HepG2 (cell line): ENCODE data around the gene DUSP5. TPM values are rescaled to one million over a fixed set of nuclear protein-coding genes. Genes with fewer than 3 reads are reported as not detected.

Source experiments
- ATAC-seq: fragments of 200-7000 bp; cut with Tn5 transposase; 3 replicates; pipeline ENCODE4 v1.9.1; 2020; ENCODE audit warnings: mild to moderate bottlenecking, moderate library complexity
- BruUV-seq: library from RNA; stranded (reverse); fragments of 400-500 nt; replicated peaks from 2 replicates; lab custom pipeline; 2021; lab: Mats Ljungman, UMichigan
- CTCF ChIA-PET: fragments of 300-600 bp; formaldehyde crosslinking; extraction: SDS; loops from one replicate; lab custom pipeline; 2021; ENCODE audit warnings: low total read pairs, inconsistent platforms, low intra/inter-chr PET ratio; lab: Yijun Ruan, JAX
- POLR2A ChIA-PET: fragments of 350-600 bp; sonication (Branson Sonifier 250); formaldehyde crosslinking; loops from one replicate; lab custom pipeline; 2020; ENCODE audit warnings: antibody characterized with exemption, inconsistent platforms; lab: Yijun Ruan, JAX
- DNase-seq: peaks from one replicate; pipeline ENCODE4 v3.0.0-alpha.2; 2015; ENCODE audit warnings: low spot score
- FAIRE-seq: peaks from 3 replicates; lab custom pipeline; 2011; peaks lifted over from hg19 to GRCh38; lab: Jason Lieb, UNC
- H2AFZ ChIP-seq: one replicate; pipeline ENCODE4 v1.6.1; 2011; ENCODE audit warnings: low read length, inconsistent platforms
- H3K27ac ChIP-seq: fragments of 300-600 bp; 3 replicates; pipeline ENCODE4 v1.8.0; 2011; ENCODE audit warnings: mixed run types, mild to moderate bottlenecking, mixed read lengths, low read length, inconsistent platforms; ENCODE audit not compliant: insufficient read depth; ENCODE audit errors: extremely low read length
- H3K27me3 ChIP-seq, 2 experiments: fragments of 200-600 bp in 1 of 2; 2 replicates in 1 of 2; 3 replicates in 1 of 2; pipeline versions ENCODE4 v1.6.0 to v1.8.0; 2011; ENCODE audit warnings: low read length in 2 of 2, mild to moderate bottlenecking in 2 of 2, moderate library complexity in 2 of 2, inconsistent platforms in 1 of 2; ENCODE audit not compliant: insufficient read depth in 2 of 2, control insufficient read depth in 1 of 2
- H3K36me3 ChIP-seq, 2 experiments: fragments of 200-600 bp in 1 of 2; replicated peaks in 1 of 2; 2 replicates in 1 of 2; 3 replicates in 1 of 2; pipeline versions ENCODE4 v1.5.1 to v1.8.0; 2011; ENCODE audit warnings: low read length in 2 of 2, inconsistent platforms in 1 of 2; ENCODE audit not compliant: insufficient read depth in 2 of 2, control insufficient read depth in 1 of 2
- H3K4me1 ChIP-seq: 2 replicates; pipeline ENCODE4 v1.5.1; 2012; ENCODE audit warnings: low read length, inconsistent platforms; ENCODE audit not compliant: insufficient read depth
- H3K4me2 ChIP-seq: 2 replicates; pipeline ENCODE4 v1.6.0; 2011; ENCODE audit warnings: low read depth, low read length, inconsistent platforms
- H3K4me3 ChIP-seq, 3 experiments: fragments of 200-600 bp in 1 of 3; sonication (generic), shearing (Covaris generic) in 1 of 3; replicated peaks in 1 of 3; 2 replicates each; pipeline ENCODE4 v1.5.1; 2011 to 2016; ENCODE audit warnings: low read length in 3 of 3, inconsistent platforms in 2 of 3, low read depth in 2 of 3, mild to moderate bottlenecking in 2 of 3, control low read depth in 1 of 3, mixed read lengths in 1 of 3; ENCODE audit not compliant: insufficient read depth in 1 of 3
- H3K79me2 ChIP-seq: one replicate; pipeline ENCODE4 v1.6.1; 2011; ENCODE audit warnings: low read length, inconsistent platforms; ENCODE audit not compliant: insufficient read depth
- H3K9ac ChIP-seq: 2 replicates; pipeline ENCODE4 v1.6.0; 2011; ENCODE audit warnings: mild to moderate bottlenecking, low read depth, low read length, inconsistent platforms; ENCODE audit not compliant: insufficient read depth
- H3K9me3 ChIP-seq: 2 replicates; pipeline ENCODE4 v1.5.1; 2012; ENCODE audit warnings: mild to moderate bottlenecking, low read length
- H4K20me1 ChIP-seq: 2 replicates; pipeline ENCODE4 v1.6.0; 2011; ENCODE audit warnings: inconsistent platforms, mild to moderate bottlenecking, low read length, moderate library complexity; ENCODE audit not compliant: insufficient read depth
- TOE1 ChIP-seq: sonication (generic); formaldehyde crosslinking; IDR thresholded peaks from 2 replicates; pipeline ENCODE4 v1.4.0; 2020; ENCODE audit warnings: mild to moderate bottlenecking, missing genetic modification reagents
- ZNF761 ChIP-seq: sonication (generic); formaldehyde crosslinking; conservative IDR thresholded peaks from 2 replicates; pipeline ENCODE4 v1.4.0; 2020; ENCODE audit warnings: mild to moderate bottlenecking, missing genetic modification reagents
- WGBS: methylation state at CpG from one replicate; pipeline ENCODE4 v1.1.6; 2017; ENCODE audit warnings: low lambda C conversion rate; 5-methylcytosine and 5-hydroxymethylcytosine counted together
- in situ Hi-C: cut with HindIII; loops from 2 replicates; pipeline ENCODE4 v1.10.0; 2017; ENCODE audit warnings: low pct_unique_long_range_greater_than_20kb; ENCODE audit not compliant: extremely low pct_ligation_motif_present
- intact Hi-C: fragments of 100-400 bp; cut with micrococcal nuclease; formaldehyde crosslinking; loops from one replicate; pipeline ENCODE4 v1.10.0; 2022; ENCODE audit not compliant: unreplicated experiment
- polyA plus RNA-seq, 8 experiments: library from polyadenylated mRNA; depleted of rRNA in 3 of 8; stranded (reverse) in 7 of 8; unstranded in 1 of 8; fragments of >200 nt; fragmentation: Illumina TruSeq in 4 of 8; extraction: Trizol in 4 of 8; gene quantifications; 2 replicates each; pipeline versions ENCODE4 v1.2.1 to v1.2.3, GENCODE V29; 2011 to 2016; ENCODE audit warnings: low read depth in 4 of 8, missing spikeins in 1 of 8, mixed read lengths in 1 of 8; ENCODE audit not compliant: insufficient read depth in 1 of 8
- total RNA-seq, 5 experiments: library from RNA; depleted of rRNA; stranded (reverse); fragments of >200 nt; fragmentation: Illumina TruSeq; extraction: Trizol; gene quantifications; 2 replicates each; pipeline ENCODE4 v1.2.3, GENCODE V29; 2016; ENCODE audit warnings: low read depth in 1 of 5
- TF ChIP-seq, protein P1 (sequence below): sonication (generic); formaldehyde crosslinking; IDR thresholded peaks from 2 replicates; pipeline ENCODE4 v1.5.1; 2020; ENCODE audit warnings: mild to moderate bottlenecking, missing genetic modification reagents, moderate library complexity
- TF ChIP-seq, protein P2 (sequence below): sonication (generic); formaldehyde crosslinking; IDR thresholded peaks from 2 replicates; pipeline ENCODE4 v1.4.0; 2020; ENCODE audit warnings: missing genetic modification reagents
- TF ChIP-seq, protein P3 (sequence below): sonication (generic); formaldehyde crosslinking; IDR thresholded peaks from 2 replicates; pipeline ENCODE4 v1.5.1; 2020; ENCODE audit warnings: missing genetic modification reagents, mild to moderate bottlenecking, borderline replicate concordance
- TF ChIP-seq, protein P4 (sequence below): sonication (generic); formaldehyde crosslinking; IDR thresholded peaks from 2 replicates; pipeline ENCODE4 v1.5.0; 2020; ENCODE audit warnings: mild to moderate bottlenecking, missing genetic modification reagents, borderline replicate concordance
- TF ChIP-seq, protein P5 (sequence below): sonication (generic); formaldehyde crosslinking; IDR thresholded peaks from 2 replicates; pipeline ENCODE4 v1.5.0; 2020; ENCODE audit warnings: missing genetic modification reagents

The DUSP5 gene
- total and polyA plus RNA-seq, 2 of the 13 experiments (the other 11 are each of a cell fraction or from before 2014, with no cell fraction given) = 1.4 to 3.7 TPM

DNA sequence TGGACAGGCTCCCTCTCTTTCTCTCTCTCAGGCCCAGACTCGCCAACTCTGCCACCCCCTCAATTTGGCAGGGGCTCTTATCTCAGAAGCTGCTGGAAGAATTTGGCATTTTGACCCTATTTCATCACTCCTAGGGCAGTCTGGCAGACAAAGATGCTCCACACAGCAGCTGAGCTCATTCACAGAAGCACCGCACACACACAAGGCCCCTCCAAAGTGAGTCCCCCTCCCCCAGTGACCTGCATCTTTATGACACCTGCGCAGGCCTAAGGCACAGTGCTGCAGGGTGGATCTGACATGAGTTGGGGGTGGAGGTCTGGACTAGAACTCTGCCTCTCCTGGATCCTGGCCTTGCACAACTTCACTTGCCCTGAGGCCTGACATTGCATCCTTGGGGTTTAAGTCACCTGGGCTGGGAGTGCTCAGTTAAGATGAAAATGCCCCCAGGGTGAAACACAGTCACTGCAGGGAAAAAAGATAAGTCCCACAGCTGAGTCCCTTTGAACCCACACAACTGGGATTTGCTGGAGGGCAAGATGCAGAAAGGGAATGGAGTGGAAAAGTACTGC lies 41.1 kb upstream of the DUSP5 start:
- H3K36me3 ChIP-seq = no peaks in the 10 kb centered on the region
- H3K27ac ChIP-seq = no peak overlapping the region
- in situ Hi-C loops (no loop called here), intact Hi-C loops (no loop called here)
- DNase-seq (no peak), ATAC-seq (no peak), FAIRE-seq (no peak)
- H3K4me3 ChIP-seq = no peak overlapping the region
- CTCF ChIA-PET = no interaction called here
- H2AFZ ChIP-seq = no peak overlapping the region
- H3K9ac ChIP-seq = no peak overlapping the region
- H3K4me1 ChIP-seq = peaks cover 28% of the 10 kb centered on the region
- BruUV-seq = no TSS peak
- H3K27me3 ChIP-seq = peaks cover 0 to 12% of the 10 kb centered on the region in 2 experiments; a peak in 3 of 5 replicates
- H3K4me2 ChIP-seq = no peak overlapping the region
- H4K20me1 ChIP-seq = no peaks in the 10 kb centered on the region
- POLR2A ChIA-PET = no interaction called here
- H3K79me2 ChIP-seq = no peaks in the 10 kb centered on the region
- WGBS = 24% methylated on average over 3 of the region's 3 CpGs
- no peaks in the 10 kb centered on the region for H3K9me3 ChIP-seq
- TF ChIP-seq, protein P1, sequence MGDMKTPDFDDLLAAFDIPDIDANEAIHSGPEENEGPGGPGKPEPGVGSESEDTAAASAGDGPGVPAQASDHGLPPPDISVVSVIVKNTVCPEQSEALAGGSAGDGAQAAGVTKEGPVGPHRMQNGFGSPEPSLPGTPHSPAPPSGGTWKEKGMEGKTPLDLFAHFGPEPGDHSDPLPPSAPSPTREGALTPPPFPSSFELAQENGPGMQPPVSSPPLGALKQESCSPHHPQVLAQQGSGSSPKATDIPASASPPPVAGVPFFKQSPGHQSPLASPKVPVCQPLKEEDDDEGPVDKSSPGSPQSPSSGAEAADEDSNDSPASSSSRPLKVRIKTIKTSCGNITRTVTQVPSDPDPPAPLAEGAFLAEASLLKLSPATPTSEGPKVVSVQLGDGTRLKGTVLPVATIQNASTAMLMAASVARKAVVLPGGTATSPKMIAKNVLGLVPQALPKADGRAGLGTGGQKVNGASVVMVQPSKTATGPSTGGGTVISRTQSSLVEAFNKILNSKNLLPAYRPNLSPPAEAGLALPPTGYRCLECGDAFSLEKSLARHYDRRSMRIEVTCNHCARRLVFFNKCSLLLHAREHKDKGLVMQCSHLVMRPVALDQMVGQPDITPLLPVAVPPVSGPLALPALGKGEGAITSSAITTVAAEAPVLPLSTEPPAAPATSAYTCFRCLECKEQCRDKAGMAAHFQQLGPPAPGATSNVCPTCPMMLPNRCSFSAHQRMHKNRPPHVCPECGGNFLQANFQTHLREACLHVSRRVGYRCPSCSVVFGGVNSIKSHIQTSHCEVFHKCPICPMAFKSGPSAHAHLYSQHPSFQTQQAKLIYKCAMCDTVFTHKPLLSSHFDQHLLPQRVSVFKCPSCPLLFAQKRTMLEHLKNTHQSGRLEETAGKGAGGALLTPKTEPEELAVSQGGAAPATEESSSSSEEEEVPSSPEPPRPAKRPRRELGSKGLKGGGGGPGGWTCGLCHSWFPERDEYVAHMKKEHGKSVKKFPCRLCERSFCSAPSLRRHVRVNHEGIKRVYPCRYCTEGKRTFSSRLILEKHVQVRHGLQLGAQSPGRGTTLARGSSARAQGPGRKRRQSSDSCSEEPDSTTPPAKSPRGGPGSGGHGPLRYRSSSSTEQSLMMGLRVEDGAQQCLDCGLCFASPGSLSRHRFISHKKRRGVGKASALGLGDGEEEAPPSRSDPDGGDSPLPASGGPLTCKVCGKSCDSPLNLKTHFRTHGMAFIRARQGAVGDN (CRISPR knock-in tag) = no peak
- TF ChIP-seq TOE1 (CRISPR knock-in tag) (no peak), ZNF761 (CRISPR knock-in tag) (no peak)
- TF ChIP-seq, protein P2, sequence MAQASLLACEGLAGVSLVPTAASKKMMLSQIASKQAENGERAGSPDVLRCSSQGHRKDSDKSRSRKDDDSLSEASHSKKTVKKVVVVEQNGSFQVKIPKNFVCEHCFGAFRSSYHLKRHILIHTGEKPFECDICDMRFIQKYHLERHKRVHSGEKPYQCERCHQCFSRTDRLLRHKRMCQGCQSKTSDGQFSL (CRISPR knock-in tag) = no peak
- TF ChIP-seq, protein P3, sequence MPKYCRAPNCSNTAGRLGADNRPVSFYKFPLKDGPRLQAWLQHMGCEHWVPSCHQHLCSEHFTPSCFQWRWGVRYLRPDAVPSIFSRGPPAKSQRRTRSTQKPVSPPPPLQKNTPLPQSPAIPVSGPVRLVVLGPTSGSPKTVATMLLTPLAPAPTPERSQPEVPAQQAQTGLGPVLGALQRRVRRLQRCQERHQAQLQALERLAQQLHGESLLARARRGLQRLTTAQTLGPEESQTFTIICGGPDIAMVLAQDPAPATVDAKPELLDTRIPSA = no peak
- TF ChIP-seq, protein P4, sequence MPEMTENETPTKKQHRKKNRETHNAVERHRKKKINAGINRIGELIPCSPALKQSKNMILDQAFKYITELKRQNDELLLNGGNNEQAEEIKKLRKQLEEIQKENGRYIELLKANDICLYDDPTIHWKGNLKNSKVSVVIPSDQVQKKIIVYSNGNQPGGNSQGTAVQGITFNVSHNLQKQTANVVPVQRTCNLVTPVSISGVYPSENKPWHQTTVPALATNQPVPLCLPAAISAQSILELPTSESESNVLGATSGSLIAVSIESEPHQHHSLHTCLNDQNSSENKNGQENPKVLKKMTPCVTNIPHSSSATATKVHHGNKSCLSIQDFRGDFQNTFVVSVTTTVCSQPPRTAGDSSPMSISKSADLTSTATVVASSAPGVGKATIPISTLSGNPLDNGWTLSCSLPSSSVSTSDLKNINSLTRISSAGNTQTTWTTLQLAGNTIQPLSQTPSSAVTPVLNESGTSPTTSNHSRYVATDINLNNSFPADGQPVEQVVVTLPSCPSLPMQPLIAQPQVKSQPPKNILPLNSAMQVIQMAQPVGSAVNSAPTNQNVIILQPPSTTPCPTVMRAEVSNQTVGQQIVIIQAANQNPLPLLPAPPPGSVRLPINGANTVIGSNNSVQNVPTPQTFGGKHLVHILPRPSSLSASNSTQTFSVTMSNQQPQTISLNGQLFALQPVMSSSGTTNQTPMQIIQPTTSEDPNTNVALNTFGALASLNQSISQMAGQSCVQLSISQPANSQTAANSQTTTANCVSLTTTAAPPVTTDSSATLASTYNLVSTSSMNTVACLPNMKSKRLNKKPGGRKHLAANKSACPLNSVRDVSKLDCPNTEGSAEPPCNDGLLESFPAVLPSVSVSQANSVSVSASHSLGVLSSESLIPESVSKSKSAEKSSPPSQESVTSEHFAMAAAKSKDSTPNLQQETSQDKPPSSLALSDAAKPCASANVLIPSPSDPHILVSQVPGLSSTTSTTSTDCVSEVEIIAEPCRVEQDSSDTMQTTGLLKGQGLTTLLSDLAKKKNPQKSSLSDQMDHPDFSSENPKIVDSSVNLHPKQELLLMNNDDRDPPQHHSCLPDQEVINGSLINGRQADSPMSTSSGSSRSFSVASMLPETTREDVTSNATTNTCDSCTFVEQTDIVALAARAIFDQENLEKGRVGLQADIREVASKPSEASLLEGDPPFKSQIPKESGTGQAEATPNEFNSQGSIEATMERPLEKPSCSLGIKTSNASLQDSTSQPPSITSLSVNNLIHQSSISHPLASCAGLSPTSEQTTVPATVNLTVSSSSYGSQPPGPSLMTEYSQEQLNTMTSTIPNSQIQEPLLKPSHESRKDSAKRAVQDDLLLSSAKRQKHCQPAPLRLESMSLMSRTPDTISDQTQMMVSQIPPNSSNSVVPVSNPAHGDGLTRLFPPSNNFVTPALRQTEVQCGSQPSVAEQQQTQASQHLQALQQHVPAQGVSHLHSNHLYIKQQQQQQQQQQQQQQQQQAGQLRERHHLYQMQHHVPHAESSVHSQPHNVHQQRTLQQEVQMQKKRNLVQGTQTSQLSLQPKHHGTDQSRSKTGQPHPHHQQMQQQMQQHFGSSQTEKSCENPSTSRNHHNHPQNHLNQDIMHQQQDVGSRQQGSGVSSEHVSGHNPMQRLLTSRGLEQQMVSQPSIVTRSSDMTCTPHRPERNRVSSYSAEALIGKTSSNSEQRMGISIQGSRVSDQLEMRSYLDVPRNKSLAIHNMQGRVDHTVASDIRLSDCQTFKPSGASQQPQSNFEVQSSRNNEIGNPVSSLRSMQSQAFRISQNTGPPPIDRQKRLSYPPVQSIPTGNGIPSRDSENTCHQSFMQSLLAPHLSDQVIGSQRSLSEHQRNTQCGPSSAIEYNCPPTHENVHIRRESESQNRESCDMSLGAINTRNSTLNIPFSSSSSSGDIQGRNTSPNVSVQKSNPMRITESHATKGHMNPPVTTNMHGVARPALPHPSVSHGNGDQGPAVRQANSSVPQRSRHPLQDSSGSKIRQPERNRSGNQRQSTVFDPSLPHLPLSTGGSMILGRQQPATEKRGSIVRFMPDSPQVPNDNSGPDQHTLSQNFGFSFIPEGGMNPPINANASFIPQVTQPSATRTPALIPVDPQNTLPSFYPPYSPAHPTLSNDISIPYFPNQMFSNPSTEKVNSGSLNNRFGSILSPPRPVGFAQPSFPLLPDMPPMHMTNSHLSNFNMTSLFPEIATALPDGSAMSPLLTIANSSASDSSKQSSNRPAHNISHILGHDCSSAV (CRISPR knock-in tag) = no peak
- TF ChIP-seq, protein P5, sequence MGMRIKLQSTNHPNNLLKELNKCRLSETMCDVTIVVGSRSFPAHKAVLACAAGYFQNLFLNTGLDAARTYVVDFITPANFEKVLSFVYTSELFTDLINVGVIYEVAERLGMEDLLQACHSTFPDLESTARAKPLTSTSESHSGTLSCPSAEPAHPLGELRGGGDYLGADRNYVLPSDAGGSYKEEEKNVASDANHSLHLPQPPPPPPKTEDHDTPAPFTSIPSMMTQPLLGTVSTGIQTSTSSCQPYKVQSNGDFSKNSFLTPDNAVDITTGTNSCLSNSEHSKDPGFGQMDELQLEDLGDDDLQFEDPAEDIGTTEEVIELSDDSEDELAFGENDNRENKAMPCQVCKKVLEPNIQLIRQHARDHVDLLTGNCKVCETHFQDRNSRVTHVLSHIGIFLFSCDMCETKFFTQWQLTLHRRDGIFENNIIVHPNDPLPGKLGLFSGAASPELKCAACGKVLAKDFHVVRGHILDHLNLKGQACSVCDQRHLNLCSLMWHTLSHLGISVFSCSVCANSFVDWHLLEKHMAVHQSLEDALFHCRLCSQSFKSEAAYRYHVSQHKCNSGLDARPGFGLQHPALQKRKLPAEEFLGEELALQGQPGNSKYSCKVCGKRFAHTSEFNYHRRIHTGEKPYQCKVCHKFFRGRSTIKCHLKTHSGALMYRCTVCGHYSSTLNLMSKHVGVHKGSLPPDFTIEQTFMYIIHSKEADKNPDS = no peak
